GM18870 (cell line): ENCODE measurements around the gene KRTAP17-1.
"Not testable (repeated sequence)": the region's sequence is repeated elsewhere in the genome, so short reads cannot be mapped to it uniquely, and the experiment has no call there.

Experiments used
- ATAC-seq: cut with Tn5 transposase; IDR thresholded peaks from one replicate; pipeline ENCODE4 v1.9.1; 2021; ENCODE audit warnings: moderate library complexity; ENCODE audit not compliant: unreplicated experiment

The KRTAP17-1 gene

GRCh38 chr17:41307647-41308046 lies 7.9 kb downstream of the KRTAP17-1 start:
- ATAC-seq = no peak

- no peak for ATAC-seq
Measured at GRCh38 chr17:41304091-41304490, 11.4 kb downstream of the KRTAP17-1 start.

GRCh38 chr17:41302981-41303380 lies 12.5 kb downstream of the KRTAP17-1 start:
- no peak for ATAC-seq

GRCh38 chr17:41301916-41302901 lies 13.3 kb downstream of the KRTAP17-1 start, which contains the start of gene KRTAP29-1:
Gene KRTAP29-1 (minus strand): TSS chr17:41302851. CDS start chr17:41302851, 0 bp downstream.
- ATAC-seq = no peak

- ATAC-seq = no peak
Measured at GRCh38 chr17:41301204-41301790, 14.2 kb downstream of the KRTAP17-1 start.

GRCh38 chr17:41298458-41299135 lies 16.9 kb downstream of the KRTAP17-1 start:
- no peak for ATAC-seq

GRCh38 chr17:41296846-41297245 lies 18.7 kb downstream of the KRTAP17-1 start:
- no peak for ATAC-seq

GRCh38 chr17:41294016-41294415 lies 21.5 kb downstream of the KRTAP17-1 start:
- no peak for ATAC-seq

- ATAC-seq = no peak
Measured at GRCh38 chr17:41287050-41287449, 28.5 kb downstream of the KRTAP17-1 start.

GRCh38 chr17:41284546-41284945 lies 31.0 kb downstream of the KRTAP17-1 start:
- ATAC-seq = no peak

- ATAC-seq = no peak
Measured at GRCh38 chr17:41284043-41284442, 31.5 kb downstream of the KRTAP17-1 start.

- no peak for ATAC-seq
Measured at GRCh38 chr17:41278176-41278955, 37.1 kb downstream of the KRTAP17-1 start.

GRCh38 chr17:41275648-41276190 lies 39.8 kb downstream of the KRTAP17-1 start, which contains the start of gene KRTAP9-7:
Gene KRTAP9-7 (plus strand): TSS chr17:41275698. CDS start chr17:41275698, 0 bp downstream.
- not testable (repeated sequence) for ATAC-seq

GRCh38 chr17:41271858-41272257 lies 43.7 kb downstream of the KRTAP17-1 start:
- no peak for ATAC-seq

GRCh38 chr17:41271323-41271722 lies 44.2 kb downstream of the KRTAP17-1 start:
- ATAC-seq = not testable (repeated sequence)

GRCh38 chr17:41267711-41268110 lies 47.8 kb downstream of the KRTAP17-1 start:
- no peak for ATAC-seq

- ATAC-seq = no peak
Measured at GRCh38 chr17:41265078-41265477, 50.4 kb downstream of the KRTAP17-1 start, which contains the start of gene KRTAP9-6. Gene KRTAP9-6 (plus strand): TSS chr17:41265378. CDS start chr17:41265378, 0 bp downstream.
